T-helper 1 cell (primary cell): Measurements from ENCODE around the gene ELK4.

Experiments used
- DNase-seq, 5 donors: peaks; one replicate each; pipeline ENCODE4 v3.0.0-alpha.2; 2012 to 2020

Gene ELK4

DNA sequence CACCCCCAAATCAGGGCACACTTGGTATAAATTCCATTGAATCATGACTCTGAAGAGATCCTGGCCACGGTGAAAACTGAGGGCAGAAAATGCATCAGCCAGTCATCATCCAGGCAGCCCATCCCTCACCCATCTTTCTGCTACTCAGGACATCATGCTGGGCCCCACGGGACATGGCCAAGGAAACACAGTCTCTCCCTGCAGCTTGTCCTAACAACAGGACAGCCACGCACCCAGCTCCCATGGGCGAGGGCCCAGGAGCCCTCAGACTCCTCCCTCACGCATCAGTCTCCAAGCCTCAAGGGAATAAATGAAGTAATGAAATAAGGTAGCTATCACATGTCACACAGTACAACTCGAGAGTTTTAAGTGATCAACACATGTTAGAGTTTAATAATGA lies 37.8 kb downstream of the ELK4 start:
- DNase-seq: no peak

DNA sequence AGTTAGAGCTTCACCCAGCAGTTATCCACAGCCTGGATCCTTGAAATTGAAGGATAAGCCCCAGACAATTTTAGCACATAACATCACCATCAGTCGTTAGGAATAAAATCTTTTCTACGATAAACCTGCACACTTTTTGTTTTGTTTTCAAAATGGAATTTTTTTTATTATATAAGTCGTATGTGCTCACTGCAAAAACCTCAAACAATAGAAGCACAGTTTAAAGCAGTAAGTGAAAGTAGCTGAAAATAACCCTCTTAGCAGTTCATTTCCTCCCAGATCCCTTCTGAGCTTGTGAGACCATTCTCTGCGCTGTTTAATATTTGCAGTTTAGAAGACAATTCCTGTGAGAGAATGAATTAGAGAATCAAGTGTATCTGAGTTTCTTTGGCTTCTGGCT lies 38.3 kb downstream of the ELK4 start:
- peak in 1 of 5 donors; percentile 14 for DNase-seq

DNA sequence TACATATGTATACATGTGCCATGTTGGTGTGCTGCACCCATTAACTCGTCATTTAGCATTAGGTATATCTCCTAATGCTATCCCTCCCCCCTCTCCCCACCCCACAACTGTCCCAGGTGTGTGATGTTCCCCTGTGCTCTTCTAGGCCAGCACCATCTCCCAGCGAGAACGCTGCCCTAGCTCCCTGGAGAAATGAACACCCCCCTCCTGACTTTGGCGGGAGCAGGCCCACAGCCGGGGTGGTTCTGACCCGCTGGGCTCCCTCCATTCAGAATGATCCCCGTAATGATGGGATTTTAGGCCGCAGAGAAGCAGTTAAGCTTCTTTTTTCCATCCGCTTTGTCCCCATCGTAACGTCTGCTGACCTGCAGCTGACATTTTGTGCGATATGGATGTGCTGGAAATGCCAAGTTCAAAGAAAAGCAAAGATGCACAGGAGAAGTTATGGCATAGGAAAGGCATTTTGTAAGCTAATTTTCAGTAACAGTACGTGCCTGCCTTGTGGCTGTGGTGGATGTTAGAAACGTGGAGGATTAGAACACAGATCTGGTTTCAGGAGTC lies 39.3 kb downstream of the ELK4 start:
- no peak for DNase-seq

DNA sequence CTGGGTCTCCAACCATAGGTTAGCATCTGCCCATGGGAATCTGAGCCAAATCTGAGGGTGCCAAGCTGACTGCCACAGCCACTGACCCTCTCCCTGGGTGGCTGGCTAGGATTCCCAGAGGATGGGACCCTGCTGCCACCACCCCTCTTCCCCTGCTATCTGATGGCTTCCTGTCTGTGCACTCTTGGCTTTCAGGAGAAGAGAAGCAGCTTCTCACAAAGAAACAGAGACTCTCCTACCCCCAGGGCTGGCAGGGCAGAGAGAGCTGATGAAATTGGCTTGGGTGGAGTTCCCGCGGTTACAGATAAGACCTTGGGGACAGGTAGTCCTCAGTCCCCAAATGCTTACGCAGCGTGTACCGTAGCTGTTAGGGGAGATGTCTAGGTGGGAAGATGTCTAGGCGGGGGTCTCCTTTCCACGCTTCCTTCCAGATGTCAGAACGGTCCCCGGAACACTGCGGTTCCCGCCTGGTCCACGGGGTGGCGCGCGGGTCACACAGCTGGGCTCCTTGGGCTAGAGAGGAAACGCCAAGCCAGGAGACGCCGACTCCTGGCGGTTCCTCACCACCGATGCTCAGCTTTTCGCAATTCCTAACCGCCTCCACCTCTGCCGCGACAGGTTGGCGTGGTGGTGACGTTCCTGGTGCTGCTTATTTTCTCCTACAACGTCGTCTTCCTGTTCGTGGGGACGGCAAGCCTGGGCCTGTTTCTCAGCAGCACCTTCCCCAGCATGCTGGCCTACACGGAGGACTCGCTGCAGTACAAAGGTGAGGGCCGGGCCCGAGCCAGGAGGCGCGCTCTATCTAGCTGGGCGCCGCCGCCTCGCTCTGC lies 40.1 kb downstream of the ELK4 start:
- DNase-seq: peak; percentile 64 to 86 (median 79)

DNA sequence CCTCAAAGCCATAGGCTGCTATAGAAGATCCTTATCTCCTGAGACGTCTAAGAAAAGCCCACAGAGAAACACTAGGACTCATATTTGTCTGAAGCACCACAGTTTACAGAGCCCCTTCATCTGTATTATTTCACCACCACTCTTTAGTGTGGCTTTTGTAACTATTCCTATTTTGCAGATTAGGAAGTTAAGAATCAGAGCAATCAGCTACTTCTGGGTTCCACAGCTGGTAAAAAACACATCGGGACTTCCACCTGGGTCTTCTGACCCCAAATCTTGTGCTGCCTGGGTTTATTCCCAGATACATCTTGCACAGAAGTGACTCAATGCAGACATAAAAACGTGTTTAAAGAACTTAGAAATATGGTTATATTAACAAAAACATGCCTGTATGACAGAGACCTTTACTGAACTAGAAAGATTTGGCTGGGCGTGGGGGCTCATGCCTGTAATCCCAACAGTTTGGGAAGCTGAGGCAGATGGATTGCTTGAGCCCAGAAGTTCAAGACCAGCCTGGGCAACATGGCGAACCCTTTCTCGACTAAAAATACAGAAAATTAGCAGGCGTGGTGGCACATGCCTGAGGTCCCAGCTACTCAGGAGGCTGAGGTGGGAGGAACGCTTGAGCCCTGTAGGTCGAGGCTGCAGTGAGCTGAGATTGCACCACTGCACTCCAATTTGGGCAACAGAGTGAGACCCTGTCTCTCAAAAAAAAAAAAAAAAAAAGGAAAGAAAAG lies 40.9 kb downstream of the ELK4 start:
- no peak for DNase-seq

DNA sequence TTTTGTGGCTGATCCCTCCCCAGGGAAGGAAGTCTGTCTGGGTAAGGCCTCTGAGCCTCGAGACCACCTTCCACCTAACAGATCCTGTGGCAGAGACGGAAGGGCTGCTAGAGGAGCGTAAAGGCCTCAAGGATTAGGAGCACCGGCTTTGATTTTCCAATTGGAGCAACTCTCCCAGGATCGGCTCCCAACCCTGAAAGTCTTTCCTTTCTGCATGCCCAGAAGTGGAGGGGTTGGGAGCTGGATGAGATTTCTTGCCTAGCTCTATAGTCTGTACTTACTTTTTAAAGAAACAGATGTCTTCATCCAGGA lies 41.4 kb downstream of the ELK4 start:
- DNase-seq: no peak

DNA sequence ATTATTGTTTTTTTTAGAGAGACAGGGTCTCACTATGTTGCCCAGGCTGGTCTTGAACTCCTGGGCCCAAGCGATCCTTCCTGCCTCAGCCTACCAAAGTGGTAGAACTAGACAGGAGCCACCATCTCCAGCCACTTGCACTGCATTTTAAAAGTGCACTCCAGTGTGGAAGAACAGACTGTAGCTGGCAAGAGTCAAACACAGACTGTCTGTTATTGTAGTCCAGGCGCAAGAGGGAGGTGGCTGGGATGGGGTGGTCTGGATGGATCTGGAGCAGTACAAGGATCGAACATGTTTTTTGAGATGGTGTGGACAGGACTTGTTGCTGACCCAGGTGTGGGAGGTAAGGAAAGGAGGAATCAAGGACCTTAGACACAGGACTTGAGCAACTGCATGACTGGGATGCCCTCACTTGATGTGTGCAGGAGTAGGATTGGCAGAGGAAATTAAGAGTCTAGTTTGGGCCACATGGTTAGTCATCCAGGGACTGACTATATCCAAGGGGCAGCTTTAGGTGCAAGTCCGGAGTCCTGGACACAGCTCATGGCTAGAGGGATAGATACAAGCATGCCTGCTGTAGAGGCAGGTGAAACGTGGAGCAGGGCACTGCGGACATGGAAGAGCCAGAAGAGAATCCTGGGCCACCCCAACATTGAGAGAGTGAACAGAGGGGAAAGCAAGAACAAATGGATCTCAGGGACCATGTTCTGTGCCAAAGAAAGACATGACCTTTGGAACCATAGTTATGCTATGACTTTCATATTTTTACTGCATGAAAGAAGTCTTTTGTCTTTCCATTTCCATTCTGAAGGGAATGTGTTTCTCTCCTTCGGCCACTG lies 42.0 kb downstream of the ELK4 start:
- DNase-seq: no peak

DNA sequence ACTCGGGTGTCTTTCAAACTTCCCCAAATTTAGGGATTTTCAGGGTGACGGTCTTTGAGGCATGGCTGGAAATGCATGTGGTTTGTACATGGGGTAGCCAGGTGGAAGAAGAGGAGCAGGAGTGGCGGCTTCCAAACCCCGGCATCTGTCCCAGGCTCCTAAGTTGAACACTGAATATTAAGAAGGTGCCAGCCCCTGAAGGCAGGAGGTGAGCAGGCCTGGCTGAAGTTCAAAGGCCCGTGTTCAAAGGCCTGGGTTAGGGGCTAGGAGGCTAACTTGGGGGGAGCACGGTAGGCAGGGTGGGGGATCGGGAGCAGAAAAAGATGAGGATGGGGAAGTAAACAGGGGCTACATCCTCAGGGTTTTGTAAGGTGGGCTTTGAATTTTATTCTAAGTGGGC lies 42.8 kb downstream of the ELK4 start:
- no peak for DNase-seq

DNA sequence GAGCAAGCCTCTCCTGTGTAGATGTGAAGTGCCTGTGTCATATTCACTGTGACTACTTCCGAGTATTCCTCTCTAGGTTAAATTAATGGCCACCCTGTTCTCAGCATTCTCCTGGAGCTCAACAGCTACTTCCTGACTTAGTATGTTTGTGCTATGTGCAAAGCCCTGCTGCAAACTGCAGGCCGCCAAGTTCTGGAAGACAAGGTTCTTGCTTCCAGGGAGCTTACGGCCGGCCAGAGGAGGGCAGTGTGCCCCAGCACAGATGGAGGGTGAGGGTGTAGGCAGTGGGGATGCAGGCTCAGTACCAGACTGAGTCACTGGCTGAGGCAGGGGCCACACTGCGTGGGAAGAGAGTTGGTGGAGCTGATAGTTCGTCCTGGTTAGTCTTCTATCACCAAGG lies 43.2 kb downstream of the ELK4 start:
- no peak for DNase-seq

DNA sequence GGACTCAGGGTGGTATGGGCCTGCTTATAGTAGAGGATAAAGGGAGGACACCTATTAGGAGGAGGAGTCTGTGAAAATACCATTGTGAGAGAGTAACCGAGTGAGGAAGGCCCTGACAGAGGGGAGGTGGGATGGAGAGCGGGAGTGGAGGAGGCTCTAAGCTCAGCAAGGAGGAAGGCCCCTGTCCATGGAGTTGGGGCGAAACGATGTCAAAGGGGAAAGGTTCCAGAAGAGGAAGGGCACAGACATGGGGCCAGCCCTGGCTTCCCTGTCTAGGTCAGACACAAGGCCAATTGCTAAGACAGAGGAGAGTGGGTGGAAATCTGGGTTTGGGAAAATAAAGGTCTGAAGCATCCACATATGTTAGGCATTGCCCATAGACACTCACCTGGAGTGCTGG lies 44.2 kb downstream of the ELK4 start:
- DNase-seq: no peak

DNA sequence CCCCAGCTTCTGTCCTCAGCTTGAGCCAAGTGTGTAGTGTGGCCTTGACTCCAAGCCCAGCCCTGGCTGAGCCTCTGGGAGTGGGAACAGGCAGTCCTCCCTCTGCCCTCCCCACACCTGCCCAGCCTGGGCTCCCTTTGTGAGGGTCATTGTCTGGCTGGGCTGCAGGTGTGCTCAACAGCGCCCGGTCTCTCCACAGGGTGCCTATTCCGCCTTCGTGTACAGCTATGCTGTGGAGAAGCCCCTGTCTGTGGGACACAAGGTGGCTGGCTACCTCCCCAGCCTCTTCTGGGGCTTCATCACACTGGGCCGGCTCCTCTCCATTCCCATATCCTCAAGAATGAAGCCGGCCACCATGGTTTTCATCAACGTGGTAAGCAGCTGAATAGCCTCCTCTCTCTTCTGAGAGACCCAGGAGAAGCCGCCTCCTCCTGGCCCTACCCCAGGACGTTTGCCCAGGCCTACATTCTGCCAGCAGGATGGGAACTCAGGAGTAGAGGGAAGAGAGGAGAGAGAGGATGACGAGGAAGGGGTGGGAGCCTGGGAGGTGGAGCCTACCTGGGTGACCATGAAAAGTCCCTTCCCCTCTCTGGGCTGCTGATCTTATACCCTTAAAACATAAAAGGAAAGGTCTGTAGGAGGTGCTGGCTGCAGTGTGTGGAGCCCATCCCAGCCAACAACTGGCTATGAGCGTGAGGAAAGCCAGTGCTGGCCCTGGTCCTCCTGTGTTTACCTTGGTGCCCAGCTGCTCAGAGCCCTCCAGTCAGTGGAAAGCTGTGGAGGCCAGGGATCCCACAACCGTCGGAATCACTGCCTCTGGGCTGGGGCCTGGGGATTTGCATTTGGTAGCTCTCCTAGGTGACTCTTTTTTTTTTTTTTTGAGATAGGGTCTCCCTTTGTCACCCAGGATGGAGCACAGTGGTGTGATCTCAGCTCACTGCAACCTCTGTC lies 45.7 kb downstream of the ELK4 start:
- no peak for DNase-seq

DNA sequence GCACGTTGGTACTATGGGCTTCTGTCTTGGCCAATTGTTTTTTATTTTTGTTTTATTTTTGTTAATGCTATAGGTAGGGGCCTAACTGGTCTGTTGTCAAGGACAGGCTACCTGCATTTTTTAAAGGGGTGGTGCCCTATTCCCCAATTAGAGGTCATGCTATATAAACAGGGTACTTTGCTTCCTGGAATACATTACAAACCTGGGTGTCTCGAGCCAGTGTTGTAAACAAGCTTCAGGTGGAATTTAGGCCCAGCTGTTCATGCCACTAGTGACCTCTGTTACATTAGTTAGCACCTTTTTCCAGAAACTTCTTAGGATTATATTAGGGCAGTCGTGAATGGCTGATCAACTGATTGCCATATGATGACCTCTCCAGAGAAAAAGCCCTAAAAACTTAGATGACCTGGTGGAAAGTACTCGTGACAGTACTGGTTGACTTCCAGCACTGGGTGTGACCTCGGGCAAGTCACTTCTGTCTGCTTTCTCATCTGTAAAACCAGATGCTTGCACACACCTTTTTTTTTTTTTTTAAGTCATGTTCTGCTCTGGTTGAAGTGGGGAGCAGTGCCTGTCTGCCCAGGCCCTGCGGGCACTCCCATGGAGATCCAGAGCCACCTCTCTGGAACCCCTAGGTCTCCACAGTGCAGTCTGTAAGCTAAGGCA lies 46.5 kb downstream of the ELK4 start:
- no peak for DNase-seq

DNA sequence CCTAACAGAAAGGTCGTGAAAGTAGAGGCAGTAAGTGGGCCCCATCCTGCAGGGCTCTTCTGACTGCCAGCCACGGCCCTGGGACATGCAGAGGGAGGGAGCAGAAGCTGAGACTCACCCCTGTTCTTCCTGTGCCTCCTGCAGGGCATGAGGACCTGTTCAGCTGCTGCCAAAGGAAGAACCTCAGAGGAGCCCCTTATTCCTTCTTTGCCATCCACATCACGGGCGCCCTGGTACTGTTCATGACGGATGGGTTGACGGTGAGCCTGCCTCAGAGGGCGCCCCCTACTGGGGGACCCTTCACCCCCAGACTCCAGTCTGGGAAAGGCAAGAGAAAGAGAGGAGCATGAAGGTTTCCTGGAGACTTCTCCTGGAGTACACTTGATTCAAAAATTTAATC lies 47.1 kb downstream of the ELK4 start:
- DNase-seq: no peak

DNA sequence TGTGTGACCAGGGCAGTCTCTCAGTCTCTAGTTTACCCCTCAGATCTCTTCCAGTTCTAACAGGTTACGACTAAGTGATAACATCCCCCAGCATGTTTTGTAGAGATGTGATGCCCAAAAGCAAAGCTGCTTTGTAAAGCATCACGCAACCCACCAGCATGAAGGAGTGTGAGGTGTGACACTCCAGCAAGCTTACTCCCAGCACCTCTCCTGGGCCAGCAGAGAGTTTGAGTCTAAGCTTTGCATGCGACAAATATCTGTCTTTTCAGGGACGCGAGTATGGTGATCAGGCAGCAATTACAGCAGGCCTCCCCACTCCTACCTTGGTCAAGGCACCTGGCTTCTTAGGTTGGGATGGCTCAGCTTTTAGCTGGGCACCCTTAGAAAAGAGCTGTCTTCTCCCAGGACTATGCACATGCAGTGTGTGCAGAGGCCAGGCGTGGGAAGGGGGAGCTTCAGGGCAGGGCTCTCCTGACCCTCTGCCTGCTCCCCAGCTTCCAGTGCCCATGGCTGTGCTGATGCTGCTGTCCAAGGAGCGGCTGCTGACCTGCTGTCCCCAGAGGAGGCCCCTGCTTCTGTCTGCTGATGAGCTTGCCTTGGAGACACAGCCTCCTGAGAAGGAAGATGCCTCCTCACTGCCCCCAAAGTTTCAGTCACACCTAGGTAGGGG lies 48.2 kb downstream of the ELK4 start:
- no peak for DNase-seq

DNA sequence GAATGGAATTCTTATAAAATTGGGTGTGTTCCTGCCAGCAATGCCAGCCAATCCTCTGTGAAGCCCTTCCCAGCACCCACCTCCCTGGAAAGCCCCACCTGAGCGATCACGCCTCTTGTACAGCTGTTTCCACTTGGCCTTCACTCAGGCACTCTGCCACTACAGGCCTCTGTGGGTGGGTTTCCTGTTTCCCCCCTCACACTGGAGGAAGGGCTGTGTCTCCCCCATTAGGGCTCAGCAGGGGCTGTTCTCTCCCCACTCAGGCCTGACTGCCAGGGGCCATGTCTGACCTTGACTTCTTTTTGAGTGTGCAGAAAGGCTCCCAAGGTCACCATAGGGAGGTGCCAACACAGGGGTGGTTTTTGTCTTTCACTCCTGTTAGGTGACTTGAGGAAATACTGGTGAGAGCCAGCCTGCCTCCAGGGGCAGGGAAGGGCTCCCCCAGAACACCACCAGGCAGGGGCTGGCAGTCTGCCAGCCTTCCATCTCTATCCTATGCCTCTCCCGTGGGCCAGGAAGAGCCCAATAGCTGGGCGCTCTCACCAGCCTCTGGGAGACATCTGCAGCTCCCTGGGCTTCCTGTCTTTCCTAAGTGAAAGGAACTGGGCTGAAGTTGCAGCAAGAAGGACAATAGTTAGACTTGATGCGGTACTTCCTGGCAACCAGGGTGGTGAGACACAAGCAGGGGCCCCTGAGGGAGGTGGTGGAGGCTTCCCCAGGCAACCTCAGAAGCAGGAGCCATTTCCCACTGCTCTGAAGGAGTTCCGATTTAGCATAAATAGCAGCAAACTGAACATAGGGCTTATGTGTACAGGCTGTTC lies 49.1 kb downstream of the ELK4 start:
- no peak for DNase-seq

DNA sequence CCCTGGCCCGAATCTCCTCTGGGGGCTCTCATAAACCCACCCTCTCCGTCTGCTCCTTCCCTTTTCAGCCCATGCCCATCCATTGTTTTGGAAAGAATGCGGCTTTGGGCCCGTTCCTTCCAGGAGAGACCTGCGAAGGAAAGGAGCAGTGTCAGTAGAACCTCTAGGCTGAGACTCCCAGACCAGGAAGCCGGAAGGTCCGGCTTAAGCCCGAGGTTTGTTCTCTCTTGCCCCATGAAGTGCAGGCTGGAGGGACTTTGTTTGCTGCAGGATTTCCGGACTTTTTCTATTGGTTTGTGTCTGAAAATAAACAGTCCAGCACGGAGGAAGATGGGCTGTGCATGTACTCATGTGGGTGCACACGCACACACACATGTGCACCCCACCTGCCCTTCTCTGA lies 49.8 kb downstream of the ELK4 start:
- no peak for DNase-seq

DNA sequence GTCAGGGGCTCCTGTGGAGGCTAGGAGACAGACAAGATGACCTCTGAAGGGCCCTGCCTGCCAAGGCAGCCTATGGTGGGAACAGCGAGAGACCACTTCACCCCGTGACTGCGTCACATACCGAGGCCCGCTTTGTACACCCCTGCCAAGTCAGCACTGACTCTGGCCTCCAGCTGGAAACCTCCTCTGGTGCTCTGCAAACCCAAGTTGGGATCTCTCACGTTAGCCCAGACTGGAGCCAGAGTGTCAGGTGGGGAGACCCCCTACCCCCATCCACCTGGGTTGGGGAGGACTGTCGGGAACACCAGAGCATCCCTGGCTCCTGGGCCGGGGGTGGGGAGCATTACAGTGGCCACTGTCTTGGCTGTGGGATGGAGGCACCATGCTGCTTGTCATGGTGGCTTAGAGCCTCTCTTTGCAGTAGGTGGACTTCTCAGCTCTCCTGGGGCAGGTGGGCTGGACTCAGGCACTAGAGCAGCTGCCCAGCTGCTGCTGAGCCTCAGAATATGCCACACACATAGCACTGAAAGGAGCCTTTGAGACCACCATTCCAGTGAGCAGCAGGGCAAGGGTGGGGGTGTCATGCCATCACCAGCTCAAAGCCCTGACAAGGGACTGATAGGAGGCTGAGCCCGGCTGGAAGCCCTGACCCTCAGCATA lies 50.4 kb downstream of the ELK4 start:
- no peak for DNase-seq

DNA sequence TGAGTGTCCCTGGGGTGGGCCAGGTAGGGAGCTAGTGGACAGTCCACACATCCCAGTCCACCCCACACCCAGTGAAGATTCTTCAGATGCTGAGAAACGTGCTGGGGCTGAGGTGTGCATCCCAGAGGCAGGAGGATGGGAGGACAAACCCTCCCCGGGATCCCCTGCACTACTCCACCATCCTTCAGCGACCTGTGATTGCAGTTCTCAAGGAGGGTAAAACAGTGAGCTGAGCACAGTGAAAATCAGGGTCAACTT lies 51.0 kb downstream of the ELK4 start:
- DNase-seq: no peak

DNA sequence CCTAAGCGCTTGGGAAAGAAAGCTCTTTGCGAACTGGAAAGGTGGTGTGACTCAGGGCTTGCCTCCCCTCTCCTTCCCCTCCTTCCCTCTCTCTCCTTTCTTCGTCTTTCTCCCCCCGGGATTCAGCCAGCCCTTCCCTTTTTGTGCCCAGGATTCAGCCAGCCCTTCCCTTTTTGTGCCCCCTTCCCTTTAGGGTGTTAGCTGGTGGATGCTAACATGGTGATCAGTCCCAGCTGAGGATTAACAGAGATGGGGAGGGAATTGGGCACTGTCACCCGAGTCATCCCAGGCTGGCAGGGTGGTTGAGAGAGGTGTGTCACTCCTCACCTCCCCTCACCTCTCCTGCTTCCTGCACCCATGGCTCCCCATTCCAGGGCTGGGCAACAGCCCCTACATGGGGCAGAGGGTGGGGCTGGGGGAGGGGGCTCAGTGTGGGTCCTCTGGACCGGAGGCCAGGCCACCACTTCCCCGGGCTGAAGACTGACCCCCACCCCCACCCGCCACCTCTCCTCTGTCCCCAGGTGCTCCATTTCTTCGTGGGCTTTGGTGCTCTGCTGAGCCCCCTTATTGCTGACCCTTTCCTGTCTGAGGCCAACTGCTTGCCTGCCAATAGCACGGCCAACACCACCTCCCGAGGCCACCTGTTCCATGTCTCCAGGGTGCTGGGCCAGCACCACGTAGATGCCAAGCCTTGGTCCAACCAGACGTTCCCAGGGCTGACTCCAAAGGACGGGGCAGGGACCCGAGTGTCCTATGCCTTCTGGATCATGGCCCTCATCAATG lies 51.5 kb downstream of the ELK4 start:
- DNase-seq: no peak
